GM19023 (cell line): ENCODE results near the gene SLC16A3.
A peak's percentile ranks its signal among the peaks of the same experiment; 100 is the strongest.

Experiments
- ATAC-seq: cut with Tn5 transposase; IDR thresholded peaks from one replicate; pipeline ENCODE4 v1.9.1; 2021; ENCODE audit warnings: mild to moderate bottlenecking, moderate library complexity; ENCODE audit not compliant: unreplicated experiment

The SLC16A3 gene

DNA sequence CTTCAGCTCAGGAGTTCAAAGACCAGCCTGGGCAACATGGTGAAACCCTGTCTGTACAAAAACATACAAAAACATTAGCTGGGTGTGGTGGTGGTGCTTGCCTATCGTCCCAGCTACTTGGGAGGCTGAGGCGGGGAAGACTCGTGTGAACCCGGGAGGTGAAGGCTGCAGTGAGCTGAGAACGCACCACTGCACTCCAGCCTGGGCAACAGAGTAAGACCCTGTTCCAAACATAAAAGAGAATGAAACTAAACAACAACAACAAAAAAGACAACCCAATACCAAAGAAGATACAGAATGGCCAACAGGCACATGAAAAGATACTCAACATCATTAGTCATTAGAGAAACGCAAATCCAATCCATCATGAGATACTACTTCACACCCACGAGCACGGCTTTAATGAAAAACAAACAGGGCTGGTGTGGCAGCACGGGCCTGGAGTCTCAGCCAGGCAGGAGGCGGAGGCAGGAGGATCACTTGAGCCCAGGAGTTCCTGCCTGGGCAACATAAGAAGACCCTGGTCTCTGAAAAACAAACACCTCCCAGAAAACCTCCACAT is 7.4 kb upstream of the SLC16A3 start:
- no peak for ATAC-seq

DNA sequence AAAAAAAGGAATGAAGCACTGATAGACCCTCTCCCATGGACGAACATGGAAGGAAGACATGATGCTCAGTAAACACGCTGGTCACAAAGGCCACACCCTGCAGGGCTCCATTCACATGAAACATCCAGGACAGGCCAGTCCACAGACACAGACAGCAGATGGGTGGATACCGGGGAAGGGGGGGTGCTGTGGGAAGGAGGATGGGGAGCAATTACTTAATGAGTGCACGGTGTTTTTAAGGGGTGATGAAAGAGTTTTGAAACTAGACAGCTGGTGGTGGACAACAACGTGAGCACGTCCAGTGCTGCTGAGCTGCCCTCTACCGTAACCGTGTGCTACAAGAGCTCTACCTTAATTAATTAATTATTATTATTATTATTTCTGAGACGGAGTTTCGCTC is 6.0 kb upstream of the SLC16A3 start:
- ATAC-seq: no peak

DNA sequence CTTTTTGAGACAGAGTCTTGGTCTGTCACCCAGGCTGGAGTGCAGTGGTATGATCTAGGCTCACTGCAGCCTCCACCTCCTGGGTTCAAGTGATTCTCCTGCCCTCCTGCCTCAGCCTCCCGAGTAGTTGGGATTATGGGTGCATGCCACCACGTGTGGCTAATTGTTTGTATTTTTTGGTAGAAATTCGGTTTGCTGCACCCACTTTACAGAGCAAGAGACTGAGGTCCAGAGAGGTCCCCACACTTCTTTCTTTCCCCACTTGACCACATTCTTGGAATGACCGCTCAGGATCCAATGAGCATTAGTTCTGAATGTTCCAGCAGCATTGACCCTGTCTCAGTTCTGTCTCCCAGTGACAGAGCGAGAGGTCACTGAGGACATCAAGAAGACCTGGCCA is 5.3 kb upstream of the SLC16A3 start:
- no peak for ATAC-seq

DNA sequence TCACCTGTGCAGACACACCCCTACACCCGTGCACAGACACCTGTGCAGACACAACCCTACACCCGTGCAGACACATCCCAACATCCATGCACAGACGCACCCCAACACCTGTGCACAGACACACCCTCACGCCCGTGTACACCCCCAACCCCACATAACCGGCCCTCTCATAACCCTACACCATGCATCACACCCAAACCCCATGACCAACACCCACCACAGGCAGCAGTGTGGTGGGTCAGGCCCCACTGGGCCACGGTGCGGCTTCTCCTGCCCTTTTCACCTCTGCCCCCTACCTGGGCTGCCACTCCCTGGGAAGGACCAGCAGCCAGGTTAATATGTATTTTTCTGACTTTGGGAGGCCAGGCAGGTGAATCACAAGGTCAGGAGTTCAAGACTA is 4.2 kb upstream of the SLC16A3 start:
- no peak for ATAC-seq

DNA sequence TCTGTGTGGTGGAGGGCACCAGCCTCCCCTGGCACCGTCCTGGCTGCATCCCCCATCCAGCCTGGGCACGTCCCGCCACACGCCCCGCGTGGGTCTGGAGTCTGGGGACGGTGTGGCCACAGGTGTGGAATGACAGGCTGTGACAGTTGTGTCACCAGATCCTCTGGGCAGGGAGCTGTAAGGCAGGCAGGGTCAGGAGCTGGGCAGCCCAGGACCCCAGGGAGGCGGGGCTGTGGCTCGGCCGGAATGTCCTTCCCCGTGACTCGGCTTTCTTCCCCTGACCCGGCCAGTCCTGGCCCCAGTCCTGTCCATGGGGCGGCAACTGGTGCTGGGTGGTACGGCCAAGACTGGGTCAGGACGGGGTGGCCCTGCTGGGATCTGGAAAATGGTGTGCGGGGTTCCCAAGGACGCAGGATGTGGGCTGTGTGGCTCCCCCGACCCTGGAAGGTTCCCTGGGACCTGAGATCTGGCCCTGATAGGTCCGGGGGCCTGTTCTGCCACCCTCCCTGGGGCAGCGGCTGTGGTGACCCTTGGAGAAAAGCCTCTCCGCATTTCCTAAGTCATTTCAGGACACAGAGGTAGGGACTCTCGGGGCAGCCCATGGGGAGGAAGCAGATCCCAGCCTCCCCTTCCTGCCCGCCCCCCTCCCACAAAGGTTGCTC is 3.3 kb upstream of the SLC16A3 start:
- no peak for ATAC-seq

DNA sequence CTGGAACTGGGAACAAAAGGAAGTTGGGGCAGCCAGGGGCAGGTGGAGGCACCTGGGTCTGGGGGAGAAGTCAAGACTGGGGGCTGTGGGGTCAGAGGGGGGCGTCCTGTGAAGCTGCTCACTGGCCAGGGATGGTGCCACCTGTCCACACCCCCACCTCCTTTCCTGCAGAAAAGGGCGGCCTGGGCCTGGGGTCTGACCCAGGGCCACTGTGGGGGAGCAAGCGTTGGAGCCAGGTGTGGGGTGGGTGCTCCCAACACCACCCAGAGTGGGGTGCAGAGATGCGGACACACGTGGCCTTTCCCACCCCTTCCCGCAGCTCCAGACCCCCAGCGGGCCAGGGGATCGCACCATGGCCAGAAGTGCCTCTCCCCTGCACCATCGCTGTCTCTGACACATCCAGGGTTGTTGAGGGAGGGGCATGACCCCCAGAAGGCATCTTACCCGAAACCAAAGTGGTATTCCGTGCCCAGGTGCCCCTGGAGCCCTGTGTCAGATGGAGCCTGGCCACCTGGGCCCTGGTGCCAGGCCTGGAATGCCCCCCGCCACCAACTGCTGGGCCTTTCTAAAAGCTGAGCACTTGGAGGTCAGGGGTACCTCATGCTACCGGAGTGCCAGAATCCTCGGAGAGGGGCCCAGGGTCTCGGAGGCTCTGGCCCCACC is 2.6 kb upstream of the SLC16A3 start:
- no peak for ATAC-seq

DNA sequence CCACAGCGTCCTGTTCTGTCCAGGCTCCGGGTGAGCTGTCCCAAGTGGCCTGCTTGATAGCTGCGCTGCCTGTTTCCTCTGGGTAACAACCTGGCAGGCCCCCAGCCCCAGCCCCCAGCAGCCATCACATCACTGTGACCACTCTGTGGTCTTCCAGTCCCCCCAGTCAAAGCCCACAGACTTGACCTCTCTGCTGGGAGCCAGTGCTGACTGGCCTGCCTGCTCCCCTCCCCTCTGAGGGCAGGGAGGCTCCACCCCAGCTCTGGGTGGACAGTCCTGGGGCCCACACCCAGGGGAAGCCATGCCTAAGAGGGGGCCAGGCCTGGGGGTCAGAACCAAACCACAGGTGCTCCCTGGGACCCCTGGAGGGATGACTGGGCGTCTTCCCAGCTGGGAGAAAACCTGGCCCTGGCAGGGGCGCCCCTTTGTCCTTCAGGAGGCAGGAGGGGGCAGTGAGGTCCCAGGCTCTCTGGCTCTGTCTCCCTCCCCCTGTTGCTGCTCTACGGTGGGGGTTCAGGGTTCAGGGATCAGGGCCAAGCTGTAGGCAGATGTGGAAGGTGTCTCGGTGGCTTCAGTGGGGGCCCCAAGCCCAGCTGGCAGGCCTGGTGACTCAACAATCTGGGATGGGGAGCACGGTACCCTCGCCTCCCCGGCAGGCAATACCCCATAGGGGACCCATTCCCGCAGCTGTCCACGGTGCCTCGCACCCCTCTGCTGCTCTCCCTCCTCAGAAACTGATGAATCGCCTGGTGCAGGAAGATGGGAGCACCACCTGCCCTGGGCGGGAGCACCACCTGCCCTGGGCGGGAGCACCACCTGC is 1.8 kb upstream of the SLC16A3 start:
- no peak for ATAC-seq

DNA sequence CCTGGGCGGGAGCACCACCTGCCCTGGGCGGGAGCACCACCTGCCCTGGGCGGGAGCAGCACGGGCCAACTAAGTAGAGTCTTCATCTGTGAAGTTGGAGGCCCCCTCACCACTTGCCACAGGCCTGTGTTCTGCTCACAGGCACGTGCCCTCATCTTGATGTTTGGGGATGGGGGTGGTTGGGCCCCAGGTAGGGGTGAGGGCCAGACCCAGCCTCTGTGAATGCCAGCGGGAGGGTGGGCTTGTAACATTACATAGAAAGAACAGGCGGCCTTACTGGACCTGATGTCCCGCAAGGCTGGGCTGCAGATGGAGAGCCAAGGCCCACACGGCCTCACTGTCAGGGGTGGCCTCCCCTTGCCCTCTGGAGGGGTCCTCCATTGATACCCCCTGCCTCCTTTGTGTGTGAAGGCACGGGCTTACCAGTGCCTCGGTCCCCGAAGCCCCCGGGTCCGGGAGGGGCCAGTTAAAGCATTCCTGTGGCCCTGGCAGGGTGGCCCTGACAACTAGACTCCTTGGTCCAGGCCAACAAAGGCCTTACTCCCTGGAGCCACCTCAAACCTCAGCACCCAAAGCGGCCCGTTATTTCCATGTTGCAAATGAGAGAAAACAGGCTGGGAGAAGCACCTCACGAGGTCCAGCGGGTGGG is 1.1 kb upstream of the SLC16A3 start:
- no peak for ATAC-seq

DNA sequence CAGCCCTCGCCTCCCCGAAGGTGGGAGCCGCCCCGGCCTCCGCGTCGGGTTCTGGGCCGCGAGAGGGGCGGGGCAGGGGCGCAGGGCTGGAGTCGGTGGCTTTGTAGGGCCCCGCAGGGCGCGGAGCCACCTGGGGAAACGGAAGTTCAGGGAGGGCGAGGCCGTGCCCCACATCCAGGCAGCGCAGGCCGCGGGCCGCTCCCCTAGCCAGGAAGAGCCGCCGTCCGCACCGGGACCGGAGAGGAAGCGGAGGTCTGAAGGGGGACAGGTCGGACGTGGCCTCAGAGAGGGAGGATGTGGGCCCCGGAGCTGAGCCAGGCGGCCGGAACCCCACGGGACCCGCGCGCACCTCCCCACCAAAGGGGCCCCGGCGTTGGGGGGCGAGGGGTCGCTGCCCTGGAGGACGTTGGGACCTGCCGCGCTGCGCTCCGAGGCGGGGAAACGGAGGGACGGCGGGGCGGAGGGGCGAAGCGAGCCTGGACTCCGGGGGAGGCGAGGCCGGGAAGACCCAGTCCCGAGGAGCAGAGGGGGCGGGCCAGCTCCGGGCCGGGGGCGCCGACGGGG is 482 bp upstream of the SLC16A3 start:
- peak; percentile 14 for ATAC-seq

DNA sequence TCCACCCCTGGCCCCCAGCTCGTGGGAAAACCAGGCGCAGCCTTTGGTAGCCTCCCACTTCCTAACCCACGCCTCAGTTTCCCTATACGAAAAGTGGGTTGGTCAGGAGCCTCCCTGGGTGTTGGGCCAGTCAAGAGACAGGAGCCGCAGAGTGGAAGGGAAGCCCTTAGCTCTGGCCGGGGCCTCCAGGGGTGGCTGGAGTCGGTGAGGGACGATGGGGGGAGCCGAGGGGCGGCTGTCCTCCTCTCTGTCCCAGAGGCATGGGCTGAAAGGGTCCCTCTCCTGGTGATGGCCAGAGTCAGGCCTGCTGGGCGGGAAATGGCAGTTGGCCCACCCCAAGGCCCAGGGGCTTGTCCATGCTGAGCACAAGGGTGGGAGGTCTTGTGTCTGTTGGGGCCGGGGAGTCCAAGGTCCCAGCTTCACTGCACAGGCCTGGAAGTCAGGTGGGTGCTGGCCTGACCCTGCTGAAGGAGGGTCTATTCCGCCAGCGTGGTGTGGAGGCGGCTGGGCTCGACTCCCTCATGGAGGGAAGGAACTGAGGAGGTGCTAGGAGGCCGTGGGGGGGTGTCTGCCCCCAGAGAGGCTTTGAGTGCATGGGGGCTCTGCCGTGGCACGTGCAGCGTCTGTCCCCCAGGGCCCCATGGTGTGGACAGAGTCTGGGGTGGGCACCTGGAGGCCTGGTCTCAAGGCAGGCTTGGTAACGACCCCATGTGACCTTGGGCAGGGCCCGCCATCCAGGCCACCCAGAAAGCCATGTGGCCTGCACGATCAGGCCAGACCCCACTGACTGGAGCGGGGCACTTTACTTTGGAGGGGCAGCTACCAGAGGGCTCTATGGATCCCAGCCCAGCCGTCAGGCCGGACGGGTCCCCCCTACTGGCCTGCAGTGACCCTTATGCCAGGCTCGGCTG is 1.1 kb downstream of the SLC16A3 start:
- ATAC-seq: no peak

DNA sequence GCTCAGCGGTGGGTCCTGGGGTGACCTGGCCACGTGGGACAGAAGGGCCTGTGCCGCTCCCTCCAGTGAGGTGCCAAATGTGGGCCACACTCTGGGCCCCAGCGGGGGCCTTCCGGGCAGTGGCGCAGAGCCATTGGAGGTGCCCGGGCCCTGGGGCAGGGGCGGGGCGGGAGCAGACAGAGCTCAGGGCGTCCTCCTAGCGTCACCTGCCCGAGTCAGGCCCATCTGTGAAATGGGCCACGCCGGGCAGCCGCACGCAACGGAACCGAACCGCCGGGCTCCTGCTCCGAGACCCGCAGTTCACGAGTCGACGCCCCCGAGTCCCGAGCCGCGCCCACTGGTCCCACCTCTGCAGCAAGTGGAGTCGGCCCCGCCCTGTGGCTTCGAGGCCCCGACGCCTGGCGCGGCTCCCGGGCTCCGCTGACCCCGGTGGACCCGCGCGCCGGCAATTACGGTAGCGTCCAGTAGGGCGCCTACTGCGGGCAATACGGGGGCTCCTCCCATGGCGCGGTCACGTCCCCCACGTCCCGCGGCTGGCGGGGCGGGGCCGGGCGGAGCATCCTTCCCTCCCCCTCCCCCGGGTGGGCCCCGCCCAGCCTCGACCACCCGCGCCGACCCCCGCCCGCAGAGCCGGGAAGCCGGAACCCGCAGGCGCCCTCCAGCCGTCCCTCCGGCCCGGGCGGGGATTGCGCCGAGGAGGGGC is 1.9 kb downstream of the SLC16A3 start:
- ATAC-seq: no peak

DNA sequence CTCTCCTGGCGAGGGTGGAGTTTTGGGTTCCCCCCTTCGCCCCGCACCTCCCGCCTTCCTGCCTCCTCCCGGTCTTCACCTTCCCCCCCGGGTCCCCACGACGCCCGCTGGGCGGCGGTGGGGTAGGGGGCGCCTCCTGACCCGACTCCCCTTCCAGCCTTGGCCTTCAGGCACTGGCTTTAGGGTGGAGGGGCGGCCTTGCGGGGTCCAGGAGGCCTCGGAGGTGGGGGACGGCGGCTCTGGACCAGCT is 2.4 kb downstream of the SLC16A3 start:
- no peak for ATAC-seq

DNA sequence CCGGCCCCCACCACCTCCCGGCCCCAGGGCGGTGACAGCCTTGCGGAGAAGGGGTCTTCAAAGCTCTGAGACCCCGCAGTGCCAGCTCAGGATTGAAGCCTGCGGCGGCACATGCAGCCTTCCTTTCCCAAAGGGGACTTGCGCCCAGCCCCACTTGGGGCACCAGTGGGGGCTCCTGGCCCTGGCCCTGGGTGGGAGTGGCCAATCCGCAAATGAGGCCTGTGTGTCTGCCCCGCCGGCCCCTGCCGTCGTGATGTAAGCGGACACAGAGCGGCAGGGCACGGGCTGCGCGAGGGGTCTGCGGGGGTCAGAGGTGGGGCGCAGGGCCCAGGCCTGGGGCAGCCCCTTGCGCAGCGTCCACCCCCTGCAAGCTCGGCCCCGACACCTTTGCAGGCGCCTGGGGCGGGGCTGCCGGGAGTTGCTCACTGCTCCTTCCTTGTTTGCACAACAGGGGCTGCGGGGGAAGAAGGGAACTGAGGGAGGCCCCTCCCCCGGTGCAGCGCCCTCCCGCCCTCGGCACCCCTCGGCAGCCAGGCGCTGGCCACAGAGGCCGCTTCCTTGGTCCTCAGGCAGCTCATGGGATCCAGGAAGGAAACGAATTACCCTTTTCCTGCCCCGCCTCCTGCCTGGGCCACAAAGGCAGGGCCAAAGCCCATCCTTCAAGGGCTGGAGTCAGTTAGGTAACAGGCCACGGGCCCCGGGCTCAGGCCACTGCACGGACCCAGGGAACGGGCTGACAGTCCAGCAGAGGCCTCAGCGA is 2.9 kb downstream of the SLC16A3 start:
- no peak for ATAC-seq

DNA sequence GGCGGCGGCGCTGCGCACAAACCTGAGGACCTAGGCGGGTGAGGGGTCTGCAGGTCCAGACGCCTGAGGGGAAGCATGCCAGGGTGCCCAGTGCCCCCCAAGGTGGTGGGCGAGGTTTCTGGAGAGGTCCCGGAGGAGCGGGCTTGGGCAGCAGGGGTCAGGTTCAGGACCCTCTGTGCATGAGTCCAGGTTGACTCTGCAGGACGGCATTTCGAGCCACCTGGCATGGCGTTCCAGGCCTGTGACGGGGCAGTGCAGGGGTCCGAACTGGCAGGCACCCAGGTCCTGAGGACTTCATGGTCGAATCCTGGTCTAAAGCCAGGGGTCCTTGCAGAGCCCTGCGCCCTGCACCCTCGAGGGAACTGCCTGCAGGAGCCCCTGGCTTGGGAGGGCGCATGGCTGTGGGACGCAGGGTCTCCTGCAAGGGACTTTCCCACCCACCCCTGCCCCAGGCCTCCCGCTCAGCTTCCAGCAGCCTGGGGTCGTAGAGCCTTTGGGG is 3.5 kb downstream of the SLC16A3 start:
- ATAC-seq: no peak

DNA sequence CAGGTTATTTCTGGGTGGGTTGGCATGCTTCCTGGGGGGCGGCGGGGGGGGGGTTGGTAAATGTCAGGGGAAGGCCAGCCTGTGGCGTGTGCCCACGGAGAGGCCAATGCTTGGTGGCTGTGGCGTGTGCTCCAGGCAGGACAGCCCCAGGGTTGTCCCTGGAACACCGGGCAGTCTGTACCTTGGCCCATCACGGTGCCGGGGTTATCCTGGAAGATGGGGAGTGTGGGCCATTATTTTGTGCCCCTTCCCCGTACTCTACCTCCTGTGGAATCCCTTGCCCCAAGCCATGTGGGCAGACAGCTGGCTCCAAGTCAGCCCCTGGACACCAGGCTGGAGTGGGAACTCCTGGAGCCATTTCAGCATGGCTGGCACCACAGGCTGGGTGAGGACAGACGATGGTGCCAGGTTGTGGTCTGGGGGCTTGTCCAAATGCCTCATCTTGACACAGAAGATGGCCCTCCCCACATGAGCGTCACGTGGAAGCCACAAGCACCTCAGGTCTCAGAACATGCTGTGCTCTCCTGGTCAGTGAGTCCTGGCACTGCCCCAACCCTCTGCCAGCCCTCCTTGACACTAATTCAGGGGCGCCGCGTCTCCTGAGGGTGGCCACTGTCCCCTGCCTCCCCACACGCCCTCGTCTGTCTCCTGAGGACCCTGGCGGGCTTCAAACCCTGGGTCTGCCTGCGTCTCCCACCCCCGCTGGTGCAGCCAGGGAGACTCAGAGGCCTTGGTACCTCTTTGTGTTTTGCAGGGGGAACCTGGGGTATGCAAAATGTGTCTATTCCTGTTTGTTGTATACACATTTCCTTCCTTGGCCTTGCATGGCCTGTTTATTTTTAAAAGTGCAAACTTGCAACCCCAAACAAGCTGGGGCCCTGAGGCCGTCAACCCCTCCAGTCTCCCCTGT is 4.3 kb downstream of the SLC16A3 start:
- no peak for ATAC-seq

DNA sequence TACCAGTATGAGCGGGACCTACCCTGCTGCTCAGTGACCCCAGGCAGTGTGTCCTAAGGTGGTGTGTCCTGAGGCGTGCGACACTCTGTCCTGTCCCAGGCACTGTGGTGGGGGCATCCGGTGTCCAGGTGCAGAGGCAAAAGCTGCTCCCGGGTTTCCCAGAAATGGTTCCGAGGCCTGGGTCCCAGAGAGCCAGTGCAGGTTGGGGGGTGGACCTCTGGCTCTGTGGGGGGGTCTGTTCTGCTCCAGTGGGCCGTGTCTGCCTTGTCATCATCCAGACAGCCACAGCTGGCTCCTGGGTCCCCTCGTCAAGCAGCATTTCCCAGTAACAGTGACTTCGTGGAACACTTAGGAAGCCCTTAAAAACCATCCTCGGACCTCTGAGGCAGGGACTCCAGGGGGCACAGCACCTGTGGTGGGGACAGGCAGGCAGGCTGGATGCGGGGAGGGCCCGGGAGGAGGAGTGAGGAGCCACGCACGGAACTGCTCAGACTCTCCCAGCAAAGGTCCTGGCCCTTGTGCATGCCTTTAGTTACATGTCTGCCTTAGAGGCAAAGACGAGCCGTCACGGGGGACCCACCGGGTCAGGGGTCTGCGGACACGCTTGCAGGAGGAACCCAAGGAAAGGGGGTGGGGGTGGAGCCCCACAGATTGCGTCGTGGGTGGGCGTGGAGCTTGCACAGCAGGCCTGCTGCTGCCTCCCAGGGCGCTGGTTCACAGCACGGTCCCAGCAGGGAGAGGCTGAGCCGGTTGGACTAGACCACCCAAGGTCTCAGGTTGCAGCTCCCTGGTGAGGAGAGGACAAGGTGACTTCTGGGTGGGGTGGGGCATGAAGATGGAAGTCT is 5.6 kb downstream of the SLC16A3 start:
- ATAC-seq: no peak
